HG03432 (cell line): ENCODE results near the gene SHC1.
A peak's percentile ranks its signal among the peaks of the same experiment; 100 is the strongest.

Experiments used
- ATAC-seq: cut with Tn5 transposase; IDR thresholded peaks from one replicate; pipeline ENCODE4 v1.9.1; 2021; ENCODE audit warnings: mild to moderate bottlenecking, moderate library complexity; ENCODE audit not compliant: unreplicated experiment

Gene SHC1

GRCh38 chr1:154970631-154971340 lies at the start of gene SHC1:
Gene SHC1 (minus strand): TSS chr1:154970747. CDS start chr1:154970526, 221 bp downstream.
- ATAC-seq, result no peak

GRCh38 chr1:155019377-155020245 lies 49.1 kb upstream of the SHC1 start:
- no peak for ATAC-seq

GRCh38 chr1:155018617-155019348 lies 48.2 kb upstream of the SHC1 start:
- ATAC-seq, result no peak

GRCh38 chr1:155017946-155018316 lies 47.4 kb upstream of the SHC1 start:
- ATAC-seq, result peak; percentile 8

- ATAC-seq, result peak; percentile 87
Observed at GRCh38 chr1:155017041-155017945, 46.7 kb upstream of the SHC1 start.

GRCh38 chr1:155016231-155016831 lies 45.8 kb upstream of the SHC1 start:
- ATAC-seq, result no peak

- ATAC-seq, result no peak
Observed at GRCh38 chr1:155015527-155016230, 45.1 kb upstream of the SHC1 start.

- no peak for ATAC-seq
Observed at GRCh38 chr1:155014709-155015508, 44.4 kb upstream of the SHC1 start.

GRCh38 chr1:155013632-155014031 lies 43.1 kb upstream of the SHC1 start:
- ATAC-seq, result no peak

GRCh38 chr1:155012776-155013602 lies 42.4 kb upstream of the SHC1 start:
- no peak for ATAC-seq

- no peak for ATAC-seq
Observed at GRCh38 chr1:155012026-155012546, 41.5 kb upstream of the SHC1 start.

GRCh38 chr1:155011437-155012025 lies 41.0 kb upstream of the SHC1 start:
- ATAC-seq, result no peak

GRCh38 chr1:155011004-155011416 lies 40.5 kb upstream of the SHC1 start:
- no peak for ATAC-seq

- no peak for ATAC-seq
Observed at GRCh38 chr1:155010211-155010918, 39.8 kb upstream of the SHC1 start.

GRCh38 chr1:155009742-155010141 lies 39.2 kb upstream of the SHC1 start:
- ATAC-seq, result no peak

- ATAC-seq, result no peak
Observed at GRCh38 chr1:155009221-155009711, 38.7 kb upstream of the SHC1 start.
